ENCODE data around the gene FAM20C. TPM values are rescaled to one million over a fixed set of nuclear protein-coding genes. Genes with fewer than 3 reads are reported as not detected.

The FAM20C gene
- total and polyA plus RNA-seq, 2 donors (not counting 3 experiments of a cell fraction or from before 2014, with no cell fraction given), result 14.2 to 34.5 TPM

DNA sequence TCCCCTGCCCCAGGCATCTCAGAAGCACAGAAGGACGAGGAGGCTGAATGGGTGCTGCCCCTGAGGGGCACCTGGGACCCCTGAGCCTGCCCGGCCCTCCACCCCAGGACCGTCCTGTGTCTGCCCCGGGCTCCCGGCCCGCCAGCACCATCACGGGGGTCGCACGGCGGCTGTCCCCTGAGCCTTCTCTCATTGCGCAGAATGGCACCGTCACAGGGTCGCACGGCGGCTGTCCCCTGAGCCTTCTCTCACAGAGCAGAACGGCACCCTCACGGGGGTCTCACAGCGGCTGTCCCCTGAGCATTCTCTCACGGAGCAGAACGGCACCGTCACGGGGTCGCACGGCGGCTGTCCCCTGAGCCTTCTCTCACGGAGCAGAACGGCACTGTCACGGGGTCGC lies 31.5 kb downstream of the FAM20C start:
- Histone ChIP-seq H3K27me3 (ENCODE audit: control insufficient read depth in 2 of 2, insufficient read depth in 2 of 2, low read length in 2 of 2) (no peaks in the 10 kb centered on the region), H3K27ac (ENCODE audit: insufficient read depth, low read depth, low read length) (no peak overlapping the region), H3K79me2 (ENCODE audit: control insufficient read depth, insufficient read depth, low read length) (no peaks in the 10 kb centered on the region), H3K4me3 (replicated peaks in 1 of 3; ENCODE audit: insufficient read depth in 1 of 3, low read depth in 1 of 3, low read length in 3 of 3) (no peak overlapping the region), H3K9me1 (replicated peaks; ENCODE audit: control insufficient read depth, extremely low read depth, insufficient read depth, low read length) (no peaks in the 10 kb centered on the region), H3K4me2 (ENCODE audit: insufficient read depth, low read length) (no peak overlapping the region), H3K9ac (replicated peaks; ENCODE audit: extremely low read depth, insufficient read depth, low read length) (no peak overlapping the region), H3K4me1 (ENCODE audit: control insufficient read depth, extremely low read depth, insufficient read depth, low read length) (no peaks in the 10 kb centered on the region), H3K9me3 (replicated peaks; ENCODE audit: control insufficient read depth, insufficient read depth, low read length) (no peaks in the 10 kb centered on the region), H3K36me3 (ENCODE audit: control insufficient read depth in 2 of 2, extremely low read depth in 1 of 2, insufficient read depth in 2 of 2, low read length in 2 of 2) (no peaks in the 10 kb centered on the region), H4K20me1 (replicated peaks; ENCODE audit: control insufficient read depth, extremely low read depth, insufficient read depth, low read length) (no peaks in the 10 kb centered on the region), H2AFZ (ENCODE audit: low read depth, low read length) (no peak overlapping the region)
- DNase-seq (ENCODE audit: low read depth, low spot score) (no peak), FAIRE-seq (no peak)
- POLR2A ChIA-PET, result no interaction called here
- TF ChIP-seq MAX (IDR thresholded peaks at IDR 0.05; ENCODE audit: insufficient read depth, insufficient read length) (no peak), POLR2A (IDR thresholded peaks at IDR 0.05; ENCODE audit: low read depth, low read length) (no peak), FOS (IDR thresholded peaks at IDR 0.05; ENCODE audit: borderline replicate concordance, insufficient read depth, low read length) (no peak), EZH2 (IDR thresholded peaks at IDR 0.05; ENCODE audit: borderline replicate concordance, low read depth, low read length, severe bottlenecking) (no peak), GATA2 (IDR thresholded peaks at IDR 0.05; ENCODE audit: insufficient read depth, insufficient read length, low read depth, low read length) (no peak), POLR2AphosphoS5 (IDR thresholded peaks at IDR 0.05; ENCODE audit: insufficient read depth, low read depth, low read length) (no peak), JUN (IDR thresholded peaks at IDR 0.05; ENCODE audit: borderline replicate concordance, insufficient read depth, insufficient read length, low read depth) (no peak), MYC (IDR thresholded peaks at IDR 0.05; ENCODE audit: low read depth, low read length) (no peak)
- TF ChIP-seq, protein P1, sequence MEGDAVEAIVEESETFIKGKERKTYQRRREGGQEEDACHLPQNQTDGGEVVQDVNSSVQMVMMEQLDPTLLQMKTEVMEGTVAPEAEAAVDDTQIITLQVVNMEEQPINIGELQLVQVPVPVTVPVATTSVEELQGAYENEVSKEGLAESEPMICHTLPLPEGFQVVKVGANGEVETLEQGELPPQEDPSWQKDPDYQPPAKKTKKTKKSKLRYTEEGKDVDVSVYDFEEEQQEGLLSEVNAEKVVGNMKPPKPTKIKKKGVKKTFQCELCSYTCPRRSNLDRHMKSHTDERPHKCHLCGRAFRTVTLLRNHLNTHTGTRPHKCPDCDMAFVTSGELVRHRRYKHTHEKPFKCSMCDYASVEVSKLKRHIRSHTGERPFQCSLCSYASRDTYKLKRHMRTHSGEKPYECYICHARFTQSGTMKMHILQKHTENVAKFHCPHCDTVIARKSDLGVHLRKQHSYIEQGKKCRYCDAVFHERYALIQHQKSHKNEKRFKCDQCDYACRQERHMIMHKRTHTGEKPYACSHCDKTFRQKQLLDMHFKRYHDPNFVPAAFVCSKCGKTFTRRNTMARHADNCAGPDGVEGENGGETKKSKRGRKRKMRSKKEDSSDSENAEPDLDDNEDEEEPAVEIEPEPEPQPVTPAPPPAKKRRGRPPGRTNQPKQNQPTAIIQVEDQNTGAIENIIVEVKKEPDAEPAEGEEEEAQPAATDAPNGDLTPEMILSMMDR (IDR thresholded peaks at IDR 0.05; ENCODE audit: extremely low read depth in 1 of 2, insufficient read depth in 1 of 2, low read depth in 1 of 2, low read length in 2 of 2), result no peak
- dilution Hi-C loops (cut with MboI; ENCODE audit: extremely low pct_ligation_motif_present, low sequenced_read_pairs), result no loop called here
- intact Hi-C loops (cut with micrococcal nuclease), result no loop called here
- BruUV-seq (replicated peaks), result no TSS peak
- CTCF ChIA-PET, result no interaction called here
